Omental fat pad (tissue), 4 donors: ENCODE measurements around the gene NOP56. TPM values are rescaled to one million over a fixed set of nuclear protein-coding genes. Genes with fewer than 3 reads are reported as not detected.

ENCODE experiments used
- ATAC-seq: fragments of 150-250 bp; one replicate; pipeline ENCODE4 v1.9.1; 2016; ENCODE audit warnings: mild to moderate bottlenecking, moderate library complexity; ENCODE audit not compliant: low FRiP score
- DNase-seq: peaks from one replicate; pipeline ENCODE4 v3.0.0-alpha.2; 2019; ENCODE audit warnings: low spot score
- total RNA-seq, 4 donors: library from RNA; depleted of rRNA; stranded (reverse); fragments of >200 nt; gene quantifications; one replicate each; pipeline ENCODE4 v1.1.0, GENCODE V29; 2016
- TF ChIP-seq, protein P1 (sequence below), 3 donors: fragments of 450-650 bp; IDR thresholded peaks; one replicate each; pipeline ENCODE4 v1.5.1; 2016 to 2017; ENCODE audit warnings: antibody characterized with exemption in 3 of 3, mild to moderate bottlenecking in 3 of 3, moderate library complexity in 2 of 3

Gene NOP56
- total RNA-seq, 4 donors from 2014 or later, result 77.3 to 463 (median 96.6) TPM

DNA sequence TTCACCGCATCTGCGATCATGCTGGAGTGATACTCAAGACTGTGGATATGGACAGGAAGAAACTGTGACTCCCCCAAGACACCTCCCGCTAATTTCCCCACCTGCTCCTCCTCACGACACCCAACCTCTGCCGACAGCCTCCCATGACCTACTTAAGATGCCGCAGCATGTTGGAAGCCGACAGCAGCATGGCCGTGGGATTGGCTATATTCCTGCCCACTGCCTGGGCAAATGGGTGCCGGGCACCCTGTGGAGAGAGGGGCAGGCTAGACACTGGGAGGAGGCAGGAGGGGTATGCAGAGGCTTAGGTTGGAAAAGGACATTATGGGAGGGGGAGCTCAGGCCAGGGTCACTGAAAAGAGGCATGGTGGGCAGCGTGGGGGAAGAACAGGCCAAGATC lies 7.1 kb downstream of the NOP56 start:
- no peak for ATAC-seq
- TF ChIP-seq, protein P1, sequence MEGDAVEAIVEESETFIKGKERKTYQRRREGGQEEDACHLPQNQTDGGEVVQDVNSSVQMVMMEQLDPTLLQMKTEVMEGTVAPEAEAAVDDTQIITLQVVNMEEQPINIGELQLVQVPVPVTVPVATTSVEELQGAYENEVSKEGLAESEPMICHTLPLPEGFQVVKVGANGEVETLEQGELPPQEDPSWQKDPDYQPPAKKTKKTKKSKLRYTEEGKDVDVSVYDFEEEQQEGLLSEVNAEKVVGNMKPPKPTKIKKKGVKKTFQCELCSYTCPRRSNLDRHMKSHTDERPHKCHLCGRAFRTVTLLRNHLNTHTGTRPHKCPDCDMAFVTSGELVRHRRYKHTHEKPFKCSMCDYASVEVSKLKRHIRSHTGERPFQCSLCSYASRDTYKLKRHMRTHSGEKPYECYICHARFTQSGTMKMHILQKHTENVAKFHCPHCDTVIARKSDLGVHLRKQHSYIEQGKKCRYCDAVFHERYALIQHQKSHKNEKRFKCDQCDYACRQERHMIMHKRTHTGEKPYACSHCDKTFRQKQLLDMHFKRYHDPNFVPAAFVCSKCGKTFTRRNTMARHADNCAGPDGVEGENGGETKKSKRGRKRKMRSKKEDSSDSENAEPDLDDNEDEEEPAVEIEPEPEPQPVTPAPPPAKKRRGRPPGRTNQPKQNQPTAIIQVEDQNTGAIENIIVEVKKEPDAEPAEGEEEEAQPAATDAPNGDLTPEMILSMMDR (IDR thresholded peaks at IDR 0.05), result no peak

DNA sequence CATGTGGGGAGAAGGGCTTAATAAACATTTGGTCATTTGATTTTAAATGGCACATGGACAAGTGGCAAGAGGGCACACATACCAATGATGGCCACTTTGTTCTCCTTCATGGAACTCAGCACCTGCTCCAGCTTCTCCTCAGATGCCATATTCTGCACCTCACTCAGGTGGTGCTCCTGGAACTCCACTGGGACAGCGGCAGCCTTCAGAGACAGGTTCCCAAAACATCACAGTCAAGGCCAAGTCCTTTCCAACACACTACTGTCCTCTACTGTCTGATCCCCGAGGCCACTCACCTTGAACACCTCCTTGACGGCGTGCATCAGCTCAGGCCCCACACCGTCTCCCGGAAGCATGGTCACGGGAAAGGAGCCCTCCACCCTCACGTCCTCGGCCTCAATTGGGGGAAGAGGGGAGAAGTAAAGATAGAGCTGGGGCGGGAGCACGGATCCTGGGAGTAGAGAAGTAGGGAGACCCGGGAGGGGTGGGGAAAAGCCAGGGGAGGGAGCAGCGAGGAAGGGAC lies 11.0 kb downstream of the NOP56 start:
- no peak for ATAC-seq
- TF ChIP-seq, protein P1 (IDR thresholded peaks at IDR 0.05), result no peak
- DNase-seq, result no peak

More for the DNA sequence above, 7.1 kb downstream of the NOP56 start:
- no peak for DNase-seq

DNA sequence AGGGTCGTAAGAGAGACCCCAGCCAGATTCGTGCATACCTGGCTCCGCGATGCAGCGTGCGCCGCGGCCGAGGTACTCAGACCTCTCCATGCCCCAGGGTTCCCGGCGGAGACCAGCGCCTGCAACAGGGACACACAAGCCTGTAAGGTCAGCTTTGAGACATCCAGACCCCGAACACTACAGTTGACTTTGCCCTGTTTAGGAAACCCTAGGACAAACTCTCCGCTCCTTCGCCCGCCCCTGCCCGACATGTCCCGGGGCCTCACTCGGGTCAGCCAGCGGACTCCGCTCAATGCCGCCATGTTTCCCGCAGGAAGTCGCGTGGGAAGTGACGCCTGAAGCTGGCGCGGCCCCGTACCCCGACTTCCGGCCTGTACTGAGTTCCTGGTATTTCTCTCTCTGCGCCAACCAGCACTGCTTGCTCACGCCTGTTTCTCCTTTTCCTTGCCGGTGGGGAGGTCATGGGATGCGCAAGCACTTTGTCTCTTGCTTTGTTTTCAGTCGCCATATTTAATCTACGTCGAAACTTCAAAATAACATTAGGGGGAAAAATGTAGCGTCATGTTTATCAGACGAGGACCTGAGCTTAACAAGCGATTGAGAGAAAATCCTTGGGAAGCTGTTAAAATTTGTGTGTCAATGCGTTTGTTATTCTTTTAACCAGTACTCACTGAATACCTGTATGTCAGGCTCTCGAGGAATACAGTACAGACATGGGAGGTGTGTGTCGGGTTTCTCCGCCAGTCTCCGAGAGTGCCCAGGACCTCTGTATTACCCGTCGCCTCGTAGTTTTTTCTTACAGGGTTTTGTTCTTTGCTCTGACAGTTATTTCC lies 11.7 kb downstream of the NOP56 start, which contains the start of gene IDH3B:
Gene IDH3B, minus strand, starts transcription at position 330 of the 833 bp plus-strand sequence. Its CDS starts 28 bp downstream, at position 302.
- ATAC-seq, result peak; percentile 91
- TF ChIP-seq, protein P1 (IDR thresholded peaks at IDR 0.05), result no peak

DNA sequence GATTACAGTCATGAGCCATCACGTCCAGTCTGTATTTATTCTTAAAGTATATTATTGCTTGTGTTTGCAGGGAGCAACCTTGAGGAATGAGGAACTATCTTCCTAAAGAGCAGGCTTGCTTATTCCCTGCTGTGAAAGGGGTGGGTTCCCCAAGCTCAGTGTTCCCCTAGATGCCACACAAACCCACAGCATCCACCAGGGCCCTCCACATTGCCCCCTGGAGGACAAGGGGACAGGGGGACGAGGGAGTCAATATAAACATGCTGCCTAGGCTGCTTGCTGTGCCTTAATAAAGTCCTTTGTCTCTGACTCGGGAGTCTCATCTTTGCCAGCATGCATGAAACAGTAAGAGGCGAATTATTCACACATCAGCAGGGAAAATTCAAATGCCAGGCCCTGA lies 19.5 kb downstream of the NOP56 start:
- TF ChIP-seq, protein P1 (IDR thresholded peaks at IDR 0.05), result no peak
- no peak for ATAC-seq
- DNase-seq, result no peak

More for the DNA sequence above, 11.7 kb downstream of the NOP56 start, which contains the start of gene IDH3B:
- peak; percentile 88 for DNase-seq

DNA sequence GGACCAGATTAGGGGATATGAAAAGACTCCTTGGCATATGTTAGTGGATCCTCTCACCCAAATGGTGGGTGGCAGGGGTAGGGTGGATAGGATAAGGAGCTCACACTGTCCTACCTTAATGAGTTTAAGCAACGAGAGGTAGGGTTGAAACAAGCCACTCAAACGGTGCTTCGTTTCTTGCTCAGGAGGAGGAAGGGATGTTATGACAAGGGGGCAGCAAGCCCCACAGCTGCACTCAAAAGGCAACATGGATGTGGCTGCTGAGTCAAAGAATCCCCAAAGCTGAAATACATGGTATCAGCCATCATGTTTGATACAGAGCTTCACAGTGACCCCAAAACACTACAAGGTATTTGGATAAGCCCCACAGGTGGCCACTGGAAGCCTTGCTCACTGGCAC lies 20.0 kb downstream of the NOP56 start:
- DNase-seq (no peak), ATAC-seq (no peak)
- TF ChIP-seq, protein P1 (IDR thresholded peaks at IDR 0.05), result no peak

DNA sequence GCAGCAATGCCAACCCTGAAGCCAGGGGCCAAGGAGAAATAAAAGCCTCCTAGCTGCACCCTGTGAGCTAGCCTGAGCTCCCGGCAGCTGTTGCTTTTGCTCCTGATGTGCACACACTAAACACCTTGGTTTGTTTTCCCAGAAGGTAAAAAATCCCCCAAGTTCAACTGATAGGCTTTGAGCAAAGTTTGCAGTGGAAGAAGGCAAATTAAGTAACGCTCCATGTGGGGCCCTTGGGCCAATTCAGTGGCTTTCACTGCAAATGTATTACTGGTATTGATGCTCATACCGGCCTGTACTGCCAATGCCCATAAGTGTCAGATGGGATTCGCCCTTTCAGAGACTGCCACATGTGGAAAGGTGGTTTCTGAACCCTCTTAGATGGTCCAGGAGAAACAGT lies 21.0 kb downstream of the NOP56 start:
- DNase-seq, result no peak
- no peak for ATAC-seq
- TF ChIP-seq, protein P1 (IDR thresholded peaks at IDR 0.05), result no peak
